Kidney (tissue), 14 donors: Measurements from ENCODE around the gene CCNT2. TPM values are rescaled to one million over a fixed set of nuclear protein-coding genes. Genes with fewer than 3 reads are reported as not detected.
"Not testable (repeated sequence)": the region's sequence is repeated elsewhere in the genome, so short reads cannot be mapped to it uniquely, and the experiment has no call there.

Source experiments
- DNase-seq, 5 donors: peaks; one replicate each; pipeline ENCODE4 v3.0.0-alpha.2; 2013 to 2020
- FAIRE-seq: peaks from 2 replicates; lab custom pipeline; 2012; peaks lifted over from hg19 to GRCh38; lab: Jason Lieb, UNC
- H3K27ac ChIP-seq, 2 donors: one replicate each; pipeline ENCODE4 v1.7.0; 2013; ENCODE audit warnings: low read depth in 2 of 2, low read length in 2 of 2, inconsistent platforms in 1 of 2
- H3K27me3 ChIP-seq: one replicate; pipeline ENCODE4 v1.7.1; 2013; ENCODE audit warnings: low read length, inconsistent platforms; ENCODE audit not compliant: control insufficient read depth, insufficient read depth
- H3K36me3 ChIP-seq, 3 donors: one replicate each; pipeline versions ENCODE4 v1.7.0 to v1.7.1; 2013; ENCODE audit warnings: low read length in 3 of 3, control low read depth in 1 of 3, inconsistent platforms in 1 of 3; ENCODE audit not compliant: insufficient read depth in 3 of 3, control insufficient read depth in 2 of 3
- H3K4me1 ChIP-seq, 3 donors: one replicate each; pipeline versions ENCODE4 v1.7.0 to v1.7.1; 2013; ENCODE audit warnings: low read length in 3 of 3, inconsistent platforms in 1 of 3, low read depth in 1 of 3; ENCODE audit not compliant: control insufficient read depth in 2 of 3, insufficient read depth in 2 of 3
- H3K4me3 ChIP-seq, 3 donors: one replicate each; pipeline versions ENCODE4 v1.7.0 to v1.8.1; 2013; ENCODE audit warnings: low read length in 3 of 3, control low read depth in 1 of 3, inconsistent platforms in 1 of 3
- H3K9ac ChIP-seq, 3 donors: one replicate each; pipeline versions ENCODE4 v1.7.0 to v1.7.1; 2013; ENCODE audit warnings: low read length in 3 of 3, control low read depth in 1 of 3, inconsistent platforms in 1 of 3
- H3K9me3 ChIP-seq, 3 donors: one replicate each; pipeline versions ENCODE4 v1.7.0 to v1.7.1; 2013; ENCODE audit warnings: low read length in 3 of 3, control low read depth in 1 of 3, inconsistent platforms in 1 of 3; ENCODE audit not compliant: control insufficient read depth in 2 of 3, insufficient read depth in 1 of 3
- intact Hi-C: fragments of 100-400 bp; cut with DNase I; formaldehyde crosslinking; loops from one replicate; pipeline ENCODE4 v1.11.1; 2022
- polyA plus RNA-seq: library from polyadenylated mRNA; stranded (reverse); fragments of 350-450 nt; fragmentation: Illumina TruSeq; extraction: RNeasy Lipid Tissue Mini Kit (QIAGEN cat#74804); gene quantifications from one replicate; pipeline ENCODE4 v1.2.3, GENCODE V29; 2014; ENCODE audit warnings: low read depth, low replicate concordance; ENCODE audit not compliant: insufficient read depth
- total RNA-seq: library from RNA; stranded (reverse); fragmentation: NEBNext Ultra II Directional; extraction: Animal tissue kit (Norgen Biotek cat#: 25700); gene quantifications from one replicate; pipeline ENCODE4 v1.2.1, GENCODE V29; 2021
- TF ChIP-seq, protein P1 (sequence below): IDR thresholded peaks from 3 replicates; pipeline ENCODE4 v1.5.1; 2012; ENCODE audit warnings: mild to moderate bottlenecking, moderate library complexity, borderline replicate concordance; ENCODE audit not compliant: insufficient read depth; ENCODE audit errors: extremely low read depth
- donor health status: control.
- donor health status: control.
- donor health status: control.
- donor health status: control.
- donor health status: control.
- donor health status: DM: yes; HTN: yes; CAD: no.
- donor health status: Normal renal cell carcinoma (clear cell type).

The CCNT2 gene
- total and polyA plus RNA-seq, 2 donors from 2014 or later: 7.0 to 42.1 TPM

- Histone ChIP-seq H3K4me3 (no peak overlapping the region), H3K9ac (no peak overlapping the region), H3K27ac (no peak overlapping the region), H3K4me1 (no peaks in the 10 kb centered on the region), H3K27me3 (no peaks in the 10 kb centered on the region), H3K9me3 (no peaks in the 10 kb centered on the region), H3K36me3 (peaks cover 0 to 7% (median 0%) of the 10 kb centered on the region in 3 donors)
- intact Hi-C loops: no loop called here
- TF ChIP-seq, protein P1, sequence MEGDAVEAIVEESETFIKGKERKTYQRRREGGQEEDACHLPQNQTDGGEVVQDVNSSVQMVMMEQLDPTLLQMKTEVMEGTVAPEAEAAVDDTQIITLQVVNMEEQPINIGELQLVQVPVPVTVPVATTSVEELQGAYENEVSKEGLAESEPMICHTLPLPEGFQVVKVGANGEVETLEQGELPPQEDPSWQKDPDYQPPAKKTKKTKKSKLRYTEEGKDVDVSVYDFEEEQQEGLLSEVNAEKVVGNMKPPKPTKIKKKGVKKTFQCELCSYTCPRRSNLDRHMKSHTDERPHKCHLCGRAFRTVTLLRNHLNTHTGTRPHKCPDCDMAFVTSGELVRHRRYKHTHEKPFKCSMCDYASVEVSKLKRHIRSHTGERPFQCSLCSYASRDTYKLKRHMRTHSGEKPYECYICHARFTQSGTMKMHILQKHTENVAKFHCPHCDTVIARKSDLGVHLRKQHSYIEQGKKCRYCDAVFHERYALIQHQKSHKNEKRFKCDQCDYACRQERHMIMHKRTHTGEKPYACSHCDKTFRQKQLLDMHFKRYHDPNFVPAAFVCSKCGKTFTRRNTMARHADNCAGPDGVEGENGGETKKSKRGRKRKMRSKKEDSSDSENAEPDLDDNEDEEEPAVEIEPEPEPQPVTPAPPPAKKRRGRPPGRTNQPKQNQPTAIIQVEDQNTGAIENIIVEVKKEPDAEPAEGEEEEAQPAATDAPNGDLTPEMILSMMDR: no peak
- FAIRE-seq (peak; percentile 92), DNase-seq (peak in 2 of 5 donors; percentile 8 to 19)
These were observed 20.7 kb upstream of the CCNT2 start for GRCh38 chr2:134897932-134898331.

GRCh38 chr2:134899204-134899603 is 19.4 kb upstream of the CCNT2 start:
- Histone ChIP-seq H3K4me1 (no peaks in the 10 kb centered on the region), H3K36me3 (peaks cover 0 to 7% (median 0%) of the 10 kb centered on the region in 3 donors), H3K27ac (no peak overlapping the region), H3K9ac (no peak overlapping the region), H3K4me3 (no peak overlapping the region), H3K27me3 (no peaks in the 10 kb centered on the region), H3K9me3 (no peaks in the 10 kb centered on the region)
- no peak for DNase-seq
- FAIRE-seq: peak; percentile 96
- intact Hi-C loops: no loop called here
- TF ChIP-seq, protein P1: no peak

DNA sequence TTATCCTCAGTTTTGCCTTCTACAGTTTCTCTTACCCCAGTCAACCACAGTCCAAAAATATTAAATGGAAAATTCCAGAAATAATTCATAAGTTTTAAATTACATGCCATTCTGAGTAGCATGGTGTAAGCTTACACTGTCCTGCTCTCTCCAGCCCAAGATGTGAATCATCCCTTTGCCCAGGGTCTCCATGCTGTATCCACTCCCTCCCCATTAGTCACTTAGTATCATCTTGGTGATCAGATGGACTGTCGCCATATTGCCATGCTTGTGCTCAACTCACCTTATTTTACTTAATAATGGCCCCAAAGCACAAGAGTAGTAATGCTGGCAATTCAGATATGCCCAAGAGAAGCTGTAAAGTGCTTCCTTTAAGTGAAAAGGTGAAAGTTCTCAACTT is 18.5 kb upstream of the CCNT2 start:
- intact Hi-C loops: no loop called here

GRCh38 chr2:134903701-134904100 is 14.9 kb upstream of the CCNT2 start:
- H3K27me3 ChIP-seq, DNase-seq, intact Hi-C loops, FAIRE-seq, H3K36me3 ChIP-seq, H3K4me3 ChIP-seq, H3K9me3 ChIP-seq, H3K9ac ChIP-seq, H3K4me1 ChIP-seq, H3K27ac ChIP-seq: not testable (repeated sequence)

More for the DNA sequence above, 18.5 kb upstream of the CCNT2 start:
- Histone ChIP-seq H3K27ac (no peak overlapping the region), H3K9ac (no peak overlapping the region), H3K4me1 (no peaks in the 10 kb centered on the region), H3K36me3 (peaks cover 0 to 7% (median 0%) of the 10 kb centered on the region in 3 donors), H3K9me3 (no peaks in the 10 kb centered on the region), H3K27me3 (no peaks in the 10 kb centered on the region), H3K4me3 (no peak overlapping the region)
- FAIRE-seq (no peak), DNase-seq (no peak)
- TF ChIP-seq, protein P1: no peak
